Pancreas (tissue), 10 donors: ENCODE results near the gene ATP23. TPM values are rescaled to one million over a fixed set of nuclear protein-coding genes. Genes with fewer than 3 reads are reported as not detected.

Experiments used
- ATAC-seq, 4 donors: fragments of 200-7000 bp; cut with Tn5 transposase; one replicate each; pipeline versions ENCODE4 v1.8.0 to v1.9.1; 2020; ENCODE audit warnings: mild to moderate bottlenecking in 4 of 4, moderate library complexity in 4 of 4
- DNase-seq, 6 donors: peaks; one replicate each; pipeline ENCODE4 v3.0.0-alpha.2; 2020
- FAIRE-seq: peaks from 2 replicates; lab custom pipeline; 2012; peaks lifted over from hg19 to GRCh38; lab: Jason Lieb, UNC
- H3K27ac ChIP-seq, 4 donors: fragments of 200-600 bp; sonication (generic); 1 replicate in 3 of 4; 2 replicates in 1 of 4; pipeline versions ENCODE4 v1.5.0 to v1.8.0; 2020
- H3K27me3 ChIP-seq, 4 donors: fragments of 200-600 bp; one replicate each; pipeline ENCODE4 v1.8.0; 2021
- H3K36me3 ChIP-seq, 3 donors: fragments of 200-600 bp; sonication (generic) in 1 of 3; one replicate each; pipeline versions ENCODE4 v1.5.0 to v1.8.0; 2020 to 2021
- H3K4me1 ChIP-seq, 3 donors: fragments of 200-600 bp; one replicate each; pipeline ENCODE4 v1.8.0; 2021
- H3K4me3 ChIP-seq, 4 donors: fragments of 200-600 bp; sonication (generic) in 2 of 4; one replicate each; pipeline versions ENCODE4 v1.5.0 to v1.8.0; 2020 to 2021
- H3K9me3 ChIP-seq, 4 donors: fragments of 200-600 bp; one replicate each; pipeline ENCODE4 v1.8.0; 2021
- CTCF ChIP-seq, 4 donors: fragments of 200-600 bp; sonication (generic) in 3 of 4; IDR thresholded peaks; one replicate each; pipeline versions ENCODE4 v1.5.0 to v1.8.0; 2021; ENCODE audit warnings: antibody characterized with exemption in 4 of 4
- WGBS, 2 donors: extraction: QIAGEN DNeasy Blood & Tissue Kit; methylation state at CpG; one replicate each; pipeline ENCODE4 v1.1.7; 2013; 5-methylcytosine and 5-hydroxymethylcytosine counted together
- intact Hi-C, 3 donors: fragments of 100-400 bp; cut with DNase I; formaldehyde crosslinking; loops; one replicate each; pipeline versions ENCODE4 v1.11.1 to v1.14.2; 2022
- polyA plus RNA-seq, 2 donors: library from polyadenylated mRNA; stranded (reverse); fragments of 200-250 nt; gene quantifications; one replicate each; pipeline ENCODE4 v1.2.3, GENCODE V29; 2013
- total RNA-seq, 6 donors: library from RNA; stranded (reverse); fragmentation: NEBNext Ultra II Directional in 4 of 6; extraction: Animal tissue kit (Norgen Biotek cat#: 25700) in 4 of 6; gene quantifications; one replicate each; pipeline versions ENCODE4 v1.2.1 to v1.2.4, GENCODE V29; 2021 to 2023
- donor health status: healthy with polysubstance abuse.
- donor health status: DM: no; HTN: no; CAD: no; lungs with moderate emphysema.
- donor health status: DM: no; HTN: no; CAD: no.
- donor health status: control.
- donor health status: control.
- donor health status: Bipolar disorder and iron deficiency.
- donor health status: DM: yes; HTN: yes; CAD: no.
- donor health status: DM: no; HTN: no; CAD: no.
- donor health status: DM: no; HTN: no; CAD: no.
- donor health status: DM: yes; HTN: yes; CAD: no.

The ATP23 gene
- total and polyA plus RNA-seq, 8 donors, result 2.7 to 5.7 (median 4.1) TPM

DNA sequence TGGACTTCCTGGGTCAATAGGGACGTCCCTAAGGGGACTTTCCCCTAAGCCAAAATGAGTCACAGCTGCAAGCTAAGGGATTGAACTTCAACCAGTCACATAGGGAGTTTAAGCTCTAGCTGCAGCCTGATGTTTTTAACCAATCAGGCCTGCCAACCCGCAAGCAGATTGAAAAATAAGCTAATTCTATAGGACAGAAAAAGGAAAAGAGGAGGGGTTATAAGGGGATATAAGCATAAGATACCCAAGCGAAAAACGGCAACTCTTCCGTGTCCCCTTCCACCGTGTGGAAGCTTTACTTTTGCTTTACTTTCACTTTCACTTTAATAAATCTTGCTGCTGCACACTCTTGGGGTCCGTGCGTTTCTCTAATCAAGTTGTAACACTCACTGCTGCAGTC, 24.4 kb downstream of the ATP23 start:
- WGBS, 2 donors, result 87 to 89% methylated on average over 8 of the region's 8 CpGs
- Histone ChIP-seq H3K36me3 (no peaks in the 10 kb centered on the region), H3K9me3 (no peaks in the 10 kb centered on the region), H3K27ac (no peak overlapping the region), H3K4me3 (no peak overlapping the region), H3K27me3 (no peaks in the 10 kb centered on the region), H3K4me1 (no peaks in the 10 kb centered on the region)
- no peak for DNase-seq
- FAIRE-seq, result no peak
- intact Hi-C loops, result no loop called here
- no peak for ATAC-seq
- no peak for TF ChIP-seq CTCF (IDR thresholded peaks at IDR 0.05)

- Histone ChIP-seq H3K4me1 (no peaks in the 10 kb centered on the region), H3K27me3 (no peaks in the 10 kb centered on the region), H3K9me3 (no peaks in the 10 kb centered on the region), H3K36me3 (no peaks in the 10 kb centered on the region), H3K27ac (no peak overlapping the region), H3K4me3 (no peak overlapping the region)
- no peak for FAIRE-seq
- no peak for DNase-seq
- intact Hi-C loops, result no loop called here
- ATAC-seq, result no peak
- TF ChIP-seq CTCF (IDR thresholded peaks at IDR 0.05), result no peak
Measured at GRCh38 chr12:57966536-57966935, 25.2 kb downstream of the ATP23 start.

DNA sequence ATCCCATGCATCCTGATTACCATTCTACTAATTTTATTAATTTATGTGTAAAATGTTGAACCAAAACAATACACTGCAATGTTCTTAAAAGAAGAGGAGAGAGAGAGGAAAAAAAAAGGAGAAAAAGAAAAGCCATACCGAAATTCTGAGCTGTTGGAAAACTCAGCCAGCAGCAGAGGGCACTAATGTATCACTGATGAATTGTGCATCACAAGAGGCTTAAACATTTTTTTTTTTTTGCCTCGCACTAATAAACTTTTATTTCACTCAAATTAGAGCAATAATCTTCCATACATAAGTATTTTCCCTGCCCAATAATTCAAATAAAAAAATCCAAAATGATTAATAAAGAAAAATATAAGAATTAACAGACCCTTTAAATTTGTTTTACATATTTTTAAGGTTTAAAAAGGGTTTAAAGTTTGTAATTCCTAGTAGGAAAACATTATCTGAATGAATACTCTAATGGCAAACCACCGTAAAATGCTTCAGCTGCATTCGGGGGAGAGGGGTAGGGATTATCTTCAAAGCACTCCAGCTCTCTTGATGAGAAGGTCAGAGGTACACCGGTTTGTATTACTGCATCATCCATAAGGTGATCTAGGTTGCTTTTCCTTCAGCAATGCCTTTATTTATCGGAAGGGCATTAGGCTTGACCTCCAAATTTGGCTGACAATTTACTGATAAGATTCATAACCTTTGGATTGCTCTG, 41.9 kb downstream of the ATP23 start:
- H3K27ac ChIP-seq, result no peak overlapping the region
- no peaks in the 10 kb centered on the region for H3K27me3 ChIP-seq
- ATAC-seq, result peak in 3 of 4 donors; percentile 60 to 68 (median 63)
- H3K4me3 ChIP-seq, result no peak overlapping the region
- H3K4me1 ChIP-seq, result no peaks in the 10 kb centered on the region
- peak in 2 of 6 donors; percentile 13 to 33 for DNase-seq
- intact Hi-C loops, result loop anchor here in 1 of 3 donors (5.0 kb wide), 1 partner anchor 319 kb away; no protein-coding TSS in a partner anchor
- TF ChIP-seq CTCF (IDR thresholded peaks at IDR 0.05), result peak in 3 of 4 donors; percentile 29 to 41 (median 34)
- FAIRE-seq, result peak; percentile 65
- H3K9me3 ChIP-seq, result no peaks in the 10 kb centered on the region
- 22 to 27% methylated on average over 6 of the region's 6 CpGs for WGBS, 2 donors
- H3K36me3 ChIP-seq, result no peaks in the 10 kb centered on the region

- WGBS, 2 donors, result 86 to 89% methylated on average over 6 of the region's 6 CpGs
- Histone ChIP-seq H3K4me3 (no peak overlapping the region), H3K36me3 (no peaks in the 10 kb centered on the region), H3K4me1 (no peaks in the 10 kb centered on the region), H3K27me3 (no peaks in the 10 kb centered on the region), H3K27ac (no peak overlapping the region), H3K9me3 (no peaks in the 10 kb centered on the region)
- no peak for TF ChIP-seq CTCF (IDR thresholded peaks at IDR 0.05)
- intact Hi-C loops, result loop anchor here in 1 of 3 donors (5.0 kb wide), 1 partner anchor 318 kb away; no protein-coding TSS in a partner anchor
- ATAC-seq (no peak), DNase-seq (no peak), FAIRE-seq (no peak)
Measured at GRCh38 chr12:57983858-57984505, 42.6 kb downstream of the ATP23 start.
